ENCODE data around the gene POLR2M.

POLR2M gene

DNA sequence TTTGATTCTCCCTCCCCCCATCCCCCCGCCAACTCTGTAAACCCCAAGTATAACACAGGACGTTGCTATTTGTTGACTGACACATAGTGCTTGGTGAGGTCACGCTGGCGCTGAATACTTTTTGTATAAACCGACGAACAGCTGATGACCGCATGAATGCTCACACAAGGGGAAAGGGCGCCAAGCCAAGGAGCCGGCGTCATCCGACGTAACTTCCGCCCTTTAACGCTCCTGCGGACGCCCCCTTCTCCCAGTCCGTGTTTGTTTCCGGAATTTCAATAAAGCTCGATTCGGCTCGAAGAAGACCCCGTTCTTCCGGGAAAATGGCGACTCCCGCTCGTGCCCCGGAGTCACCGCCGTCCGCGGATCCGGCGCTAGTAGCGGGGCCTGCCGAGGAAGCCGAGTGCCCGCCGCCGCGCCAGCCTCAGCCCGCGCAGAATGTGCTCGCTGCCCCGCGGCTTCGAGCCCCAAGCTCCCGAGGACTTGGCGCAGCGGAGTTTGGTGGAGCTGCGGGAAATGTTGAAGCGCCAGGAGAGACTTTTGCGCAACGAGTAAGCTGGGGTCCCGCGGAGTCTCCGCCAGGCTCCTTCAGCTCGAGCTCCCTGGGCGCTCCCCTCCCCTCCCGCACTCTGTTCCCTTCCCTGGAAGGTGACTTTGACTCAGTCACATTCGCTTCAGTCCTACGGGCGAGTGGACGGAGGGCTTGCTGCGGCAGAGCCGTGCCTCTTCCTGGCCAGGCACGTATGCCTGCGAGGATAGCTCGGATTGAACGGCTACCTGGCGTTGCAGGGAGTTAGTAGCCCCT, at the start of gene POLR2M:
Gene POLR2M (plus strand): TSS at position 310 of the 805 bp plus-strand sequence. CDS start 129 bp downstream, at position 439.
- DNase-seq = peak; percentile 94

DNA sequence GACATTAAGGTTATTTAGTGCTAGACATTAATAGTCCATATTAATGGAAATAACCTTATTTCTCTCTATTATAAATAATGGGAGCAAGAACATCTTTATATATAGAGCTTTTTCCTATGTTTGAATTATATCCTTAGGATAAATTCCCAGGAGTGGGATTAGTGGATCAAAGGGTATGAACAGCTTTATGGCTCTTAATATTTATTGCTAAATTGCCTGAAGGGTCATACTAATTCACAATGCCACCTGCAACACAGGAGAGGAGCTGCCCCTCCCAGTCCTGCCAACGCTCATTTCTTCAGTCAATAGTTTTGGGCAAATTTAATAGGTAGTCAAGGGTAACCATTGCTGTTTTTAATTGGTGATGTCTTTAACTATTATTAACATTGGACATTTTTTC, 48.9 kb upstream of the POLR2M start:
- DNase-seq = no peak

DNA sequence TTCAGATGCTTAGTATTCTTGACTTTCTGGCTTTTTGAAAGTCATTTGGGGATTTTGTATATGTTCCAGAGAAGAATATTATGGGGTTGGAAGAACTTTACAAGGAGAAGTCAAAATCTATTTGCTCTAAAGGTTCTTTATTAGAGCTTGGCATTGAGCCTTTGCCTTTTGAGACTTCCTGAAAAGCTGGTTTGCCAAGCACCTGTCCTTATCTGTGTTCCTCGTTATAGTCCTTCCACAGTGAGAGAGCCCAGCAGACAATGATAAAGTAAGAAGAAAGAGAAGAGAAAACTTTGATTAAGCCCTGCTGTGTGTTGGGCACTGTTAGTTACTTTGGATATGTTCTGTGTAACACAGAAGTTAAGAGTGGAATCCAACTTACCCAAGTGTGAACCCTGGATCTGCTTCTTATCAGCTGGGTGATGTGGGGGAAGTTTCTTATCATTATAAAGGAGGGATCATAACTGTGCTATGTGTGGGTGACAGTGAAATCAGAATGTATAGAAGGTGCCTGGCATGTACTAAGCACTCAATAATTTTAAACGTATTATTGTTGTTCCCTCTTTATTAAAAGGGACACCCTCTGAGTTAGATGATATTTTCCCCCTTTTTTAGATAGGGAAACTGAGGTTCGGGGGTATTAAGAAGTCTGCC, 44.3 kb upstream of the POLR2M start:
- no peak for DNase-seq

DNA sequence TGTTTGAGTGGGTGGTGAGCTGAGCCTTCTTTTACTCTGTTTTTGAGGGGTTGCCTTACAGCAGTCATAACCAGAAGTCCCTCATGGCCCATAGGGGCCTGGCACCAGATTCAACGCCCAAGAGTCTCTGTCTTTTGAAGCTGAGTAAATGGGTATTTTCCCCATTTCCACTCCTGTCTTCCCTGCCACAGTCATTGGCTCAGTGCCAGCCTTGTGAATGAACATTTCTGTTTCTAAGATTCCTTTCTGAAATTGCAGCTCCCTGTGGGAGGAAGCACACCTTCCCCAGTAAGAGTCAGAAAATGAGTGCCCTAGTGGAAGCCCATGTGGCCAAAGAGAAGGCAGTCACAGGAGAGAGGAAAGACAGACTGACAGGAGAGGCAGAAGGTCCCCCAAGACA, 43.7 kb upstream of the POLR2M start:
- DNase-seq = no peak

DNA sequence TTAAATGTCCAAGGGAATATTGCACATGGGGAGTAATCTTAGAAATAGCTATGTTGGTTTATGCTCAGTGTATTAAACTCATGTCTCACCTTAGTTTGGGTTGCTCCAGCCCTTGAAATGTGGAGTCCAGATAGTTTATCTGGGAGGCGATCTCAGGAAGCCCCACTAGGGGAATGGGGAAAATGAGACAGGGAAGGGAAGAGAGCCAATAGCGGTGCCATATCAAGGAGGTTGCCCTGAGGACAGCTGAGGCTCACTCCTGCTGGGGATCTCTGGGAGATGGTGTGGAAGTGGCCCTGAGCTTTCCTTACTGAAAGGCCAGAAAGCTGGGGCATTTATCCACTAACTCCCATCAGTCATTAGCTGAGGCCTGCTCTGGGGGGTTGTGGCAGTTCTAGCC, 43.3 kb upstream of the POLR2M start:
- no peak for DNase-seq

DNA sequence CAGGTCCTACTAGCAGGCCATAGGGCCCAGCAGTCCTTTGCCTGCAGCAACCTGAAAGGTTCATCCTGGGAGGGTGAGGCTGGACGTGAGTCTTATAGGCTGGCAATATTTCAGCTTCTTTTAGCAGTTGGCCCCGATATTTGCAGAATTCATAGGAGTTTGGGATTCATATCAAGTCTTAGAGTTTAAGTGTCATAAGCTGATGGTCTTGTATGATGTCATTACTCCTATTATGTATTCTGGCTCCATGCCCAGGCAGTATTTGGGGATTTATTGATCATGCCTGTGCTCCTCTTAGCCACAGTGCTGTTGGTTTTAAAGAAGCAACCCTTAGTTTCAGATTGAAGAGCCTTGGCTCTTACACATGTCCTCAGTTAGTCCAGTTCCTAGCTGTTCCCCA, 41.3 kb upstream of the POLR2M start:
- DNase-seq = no peak

DNA sequence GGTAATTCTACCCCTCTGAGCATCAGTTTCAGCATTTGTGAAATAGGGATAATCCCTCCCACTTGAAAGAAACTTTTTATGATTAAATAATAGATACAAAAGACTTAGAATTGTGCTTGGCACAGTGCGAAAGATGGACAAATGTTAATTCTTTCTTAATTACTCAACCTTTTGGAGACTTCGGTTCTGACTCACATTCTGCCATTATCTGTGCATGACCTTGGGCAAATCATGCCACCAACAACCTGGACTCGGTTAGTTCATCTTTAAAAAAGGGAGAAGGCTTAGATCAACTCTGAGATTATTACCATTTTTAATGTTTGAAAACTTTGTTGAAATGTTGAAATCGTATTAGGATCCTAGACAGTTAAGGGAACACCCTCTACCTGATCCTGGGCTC, 40.6 kb upstream of the POLR2M start:
- DNase-seq = no peak

DNA sequence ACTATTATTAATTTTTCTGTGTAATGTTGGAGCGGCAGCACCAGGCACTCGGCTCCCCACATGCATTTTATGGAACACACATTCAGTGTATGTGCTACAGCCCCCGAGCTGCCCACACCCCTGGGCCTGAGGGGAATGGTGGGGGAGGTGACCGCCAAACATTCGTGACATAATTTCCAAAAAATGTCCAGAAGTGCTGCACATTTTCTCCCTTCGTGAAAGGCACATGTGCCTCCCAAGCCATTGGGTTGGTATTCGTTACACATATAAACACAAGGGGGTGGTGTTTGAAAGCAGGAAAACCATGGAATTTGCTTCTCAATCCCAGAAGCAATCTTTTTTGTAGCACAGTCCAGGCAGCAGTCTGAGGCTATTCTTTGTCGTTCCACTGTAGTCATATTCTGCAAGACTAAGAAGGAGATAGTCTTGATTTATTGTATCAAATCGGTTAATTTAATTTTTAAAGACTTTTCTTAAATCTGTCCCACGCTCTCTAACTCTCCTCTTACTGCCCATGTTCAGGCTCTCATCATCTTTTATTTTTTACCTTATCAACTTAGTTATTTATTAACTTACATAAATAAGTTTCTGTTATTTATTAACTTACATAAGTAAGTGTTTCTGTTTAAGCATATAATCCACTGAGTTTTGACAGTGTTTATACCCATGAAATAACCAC, 39.2 kb upstream of the POLR2M start:
- no peak for DNase-seq

DNA sequence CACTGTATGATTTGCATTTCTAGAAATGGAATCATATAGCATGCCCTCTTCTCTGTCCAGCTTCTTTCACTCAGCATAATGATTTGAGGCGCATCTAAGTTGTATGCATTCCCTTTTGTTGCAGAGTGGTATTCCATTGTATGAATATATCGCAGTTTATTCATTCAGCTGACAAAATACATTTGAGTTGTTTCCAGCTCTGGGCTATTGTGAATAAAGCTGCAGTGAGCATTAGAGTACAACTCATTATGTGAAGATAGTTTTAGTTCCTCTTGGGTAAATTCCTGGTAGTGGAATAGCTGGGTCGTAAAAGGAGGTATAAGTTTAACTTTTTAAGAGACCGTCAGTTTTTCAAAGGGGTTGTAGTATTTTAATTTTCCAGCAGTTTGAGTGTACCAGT, 38.5 kb upstream of the POLR2M start:
- DNase-seq = no peak

DNA sequence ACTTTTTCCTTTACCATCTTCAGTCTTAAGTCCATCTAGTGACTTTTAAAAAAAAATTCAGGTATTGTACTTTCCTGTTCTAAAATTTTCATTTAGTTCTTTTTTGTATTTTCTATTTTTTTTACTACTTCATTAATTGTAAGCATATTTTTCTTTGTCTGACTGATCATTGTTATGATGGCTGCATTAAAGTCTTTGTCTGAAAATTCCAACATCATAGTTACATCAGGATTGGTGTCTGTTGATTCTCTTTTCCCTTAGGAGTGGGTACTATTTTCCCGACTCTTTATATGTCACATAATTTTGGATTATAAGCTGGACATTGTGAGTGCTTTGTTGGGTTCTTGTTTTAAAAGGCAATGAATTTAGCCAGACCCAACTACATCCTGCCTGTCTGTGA, 34.9 kb upstream of the POLR2M start:
- DNase-seq = no peak

DNA sequence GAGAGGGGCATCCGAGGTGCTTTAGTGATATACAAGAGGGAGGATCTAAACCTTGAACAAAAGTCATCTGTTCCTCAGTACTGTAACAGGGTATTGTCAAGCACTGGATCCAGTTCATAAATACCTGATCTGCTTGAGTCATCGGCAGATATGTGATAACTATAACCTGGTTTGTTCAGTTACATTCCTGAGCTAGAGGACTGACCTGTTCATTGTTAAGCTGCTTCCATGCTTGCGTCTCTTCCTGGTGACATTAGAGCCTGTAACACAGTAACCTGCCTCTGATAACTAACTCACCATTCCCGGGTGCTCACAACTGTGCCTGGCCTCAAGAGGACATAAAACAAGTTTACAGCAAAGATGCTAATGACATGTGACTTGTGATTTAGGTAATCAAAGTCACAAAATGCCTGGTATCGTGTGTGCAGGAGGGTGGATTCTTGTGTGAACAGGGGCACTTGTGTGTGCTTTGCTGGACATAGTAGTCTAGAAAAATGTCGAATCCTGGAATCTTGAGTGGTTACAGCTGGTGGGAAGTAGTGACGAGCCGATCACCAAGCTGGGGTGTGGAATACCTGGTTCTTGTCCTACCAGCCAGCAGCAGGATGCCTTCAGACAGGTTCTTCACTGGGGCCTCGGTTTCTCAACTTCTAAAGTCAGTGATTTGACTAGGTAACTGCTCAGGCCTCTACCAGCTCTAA, 30.9 kb upstream of the POLR2M start:
- DNase-seq = no peak

DNA sequence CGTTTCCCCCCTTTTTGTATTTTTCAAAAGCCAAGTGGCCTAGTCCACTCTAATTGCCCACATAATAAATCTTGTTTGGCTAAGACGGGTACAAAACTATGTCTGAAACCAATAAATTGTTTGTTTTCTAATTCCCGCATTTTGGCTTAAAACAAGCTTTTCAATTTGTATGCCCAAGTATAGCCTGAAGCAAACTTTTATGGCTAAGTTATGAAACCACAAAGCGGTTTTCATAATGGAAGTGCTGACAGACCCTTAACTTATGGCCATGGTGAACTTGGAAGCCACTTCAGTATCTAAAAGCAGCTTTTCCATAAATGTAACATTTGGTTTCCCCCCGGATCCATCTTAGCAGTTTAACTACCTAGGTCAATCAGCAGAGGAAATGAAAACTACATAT, 29.9 kb upstream of the POLR2M start:
- no peak for DNase-seq

DNA sequence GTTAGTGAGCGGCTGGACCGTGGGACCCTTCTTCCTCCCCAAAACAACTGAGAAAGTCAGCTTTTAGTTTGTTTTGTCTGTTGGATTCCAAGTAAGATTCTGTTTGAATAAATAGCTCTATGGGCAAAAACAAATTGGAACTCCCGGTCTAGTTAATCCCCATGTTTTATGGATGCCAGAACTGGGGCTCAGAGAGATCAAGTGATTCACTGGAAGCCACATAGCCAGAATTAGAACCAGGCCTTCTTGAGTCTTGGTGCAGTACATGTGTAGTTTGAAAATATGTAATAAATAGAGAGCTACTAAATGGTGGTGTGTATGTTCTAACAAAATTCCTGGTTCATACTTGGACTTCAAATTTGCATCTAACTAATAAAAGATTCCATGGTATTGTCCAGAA, 29.3 kb upstream of the POLR2M start:
- no peak for DNase-seq

DNA sequence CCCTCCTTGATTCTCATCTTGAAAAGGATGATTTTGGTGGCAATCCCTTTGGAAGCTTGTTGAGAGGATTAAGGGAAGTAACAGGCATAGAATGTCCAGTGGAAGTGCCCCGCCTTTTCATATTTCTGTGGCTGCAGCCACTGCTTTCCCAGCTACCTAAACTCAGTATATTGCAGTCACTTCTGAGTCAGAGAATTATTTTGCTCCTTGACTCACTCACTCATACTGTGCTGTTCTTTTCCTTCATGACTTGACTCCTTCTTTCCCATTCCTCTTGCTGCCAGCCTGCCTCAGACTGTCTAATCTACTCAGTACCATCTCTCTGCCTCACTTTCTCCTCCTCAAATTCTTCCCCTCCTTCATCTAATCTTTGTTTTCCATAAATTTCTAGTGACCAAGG, 26.5 kb upstream of the POLR2M start:
- no peak for DNase-seq

DNA sequence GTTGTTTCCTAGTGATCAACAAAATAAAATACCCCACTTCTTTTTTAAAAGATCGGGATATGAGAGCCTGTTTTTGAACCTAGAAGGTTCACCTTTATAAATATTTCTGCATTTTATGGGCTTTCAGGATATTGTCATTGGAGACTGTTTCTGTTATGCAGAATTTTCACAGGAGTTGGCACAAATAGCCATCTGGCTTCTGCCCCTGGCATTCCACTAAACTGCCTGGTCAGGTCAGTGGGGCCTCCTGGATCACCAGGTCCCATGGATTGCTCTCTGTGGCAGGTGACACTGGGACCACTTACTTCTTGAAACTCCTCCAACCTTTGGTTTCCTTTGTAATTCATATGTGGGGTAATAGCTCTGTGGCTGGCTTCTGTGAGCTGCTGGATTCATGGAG, 25.5 kb upstream of the POLR2M start:
- no peak for DNase-seq

DNA sequence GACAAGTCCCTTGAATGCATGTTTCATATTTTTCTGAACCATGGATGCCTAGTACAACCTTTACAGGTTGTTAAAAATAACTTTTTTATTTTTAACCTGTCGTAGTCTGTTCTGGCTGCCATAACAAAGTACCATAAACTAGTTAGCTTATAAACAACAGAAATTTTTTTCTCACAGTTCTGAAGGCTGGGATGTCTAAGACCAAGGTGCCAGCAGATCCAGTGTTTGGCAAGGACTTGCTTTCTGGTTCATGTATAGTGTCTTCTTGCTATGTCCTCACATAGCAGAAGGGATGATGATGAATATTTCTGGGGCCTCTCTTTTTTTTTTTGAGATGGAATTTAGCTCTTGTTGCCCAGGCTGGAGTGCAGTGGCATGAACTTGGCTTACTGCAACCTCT, 23.0 kb upstream of the POLR2M start:
- no peak for DNase-seq

DNA sequence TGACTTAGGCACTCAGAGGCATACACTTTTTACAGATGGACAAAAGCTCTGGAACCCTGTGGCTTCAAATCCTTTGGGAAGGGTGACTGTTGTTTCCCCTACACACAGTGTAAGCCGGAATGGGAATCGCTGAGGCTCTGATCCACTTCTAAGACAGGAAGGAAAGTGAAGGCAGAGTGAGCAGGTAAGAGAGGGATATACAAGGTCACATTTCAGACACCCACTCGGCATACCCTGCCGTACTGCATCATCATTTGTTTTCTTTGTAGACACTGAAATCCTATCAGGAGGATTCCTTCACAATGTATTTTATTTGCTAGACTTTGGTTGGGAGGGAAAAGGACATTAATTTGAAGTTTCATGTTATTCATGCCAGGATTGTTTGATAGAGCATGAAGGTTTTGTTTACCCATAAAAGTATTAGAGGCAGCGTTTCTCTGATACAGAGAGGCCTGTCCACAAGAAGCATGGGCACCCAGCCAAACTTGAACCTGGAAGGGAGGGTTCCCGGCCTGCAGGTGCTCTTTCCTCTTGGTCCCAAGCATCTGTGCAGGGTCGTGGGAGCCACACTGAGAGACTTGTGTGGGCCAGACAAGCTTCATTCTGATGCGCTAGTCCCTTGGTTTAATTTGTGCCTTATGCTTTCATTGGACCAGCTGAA, 21.9 kb upstream of the POLR2M start:
- DNase-seq = no peak

DNA sequence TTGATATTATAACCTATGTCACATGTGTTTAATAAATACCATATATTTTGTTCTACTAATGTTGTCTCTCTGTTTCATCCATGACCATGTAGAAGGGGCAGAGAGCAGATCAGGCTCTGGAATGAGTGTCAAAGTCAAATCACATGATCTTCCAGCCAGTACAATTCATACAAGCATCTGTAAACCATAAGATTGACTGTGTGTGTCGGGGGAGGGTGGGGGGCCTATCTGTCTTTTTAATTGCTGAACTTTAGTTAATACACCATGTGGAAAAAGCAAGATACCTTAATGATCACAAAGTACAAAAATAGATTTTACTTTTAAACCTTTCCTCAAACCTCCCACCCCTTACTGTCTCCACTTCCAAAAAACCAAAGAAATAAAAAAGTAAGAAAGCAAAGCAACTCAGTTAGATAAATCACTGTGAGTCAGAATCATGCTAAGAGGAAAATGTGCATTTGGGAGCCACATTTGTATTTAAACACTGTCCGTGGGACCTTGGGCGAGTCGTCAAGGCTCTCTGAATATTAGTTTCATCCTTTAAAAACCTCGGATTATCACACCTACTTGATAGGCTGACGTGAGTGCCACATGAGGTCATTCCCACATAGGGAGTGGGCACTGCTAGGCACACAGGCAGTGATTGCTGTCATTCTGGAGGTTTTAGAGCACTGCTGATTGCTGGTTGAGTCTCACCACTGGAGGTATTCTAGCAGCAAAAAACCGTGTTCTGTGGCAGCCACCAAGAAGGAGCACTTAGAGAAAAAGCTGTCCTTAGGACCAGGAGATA, 21.0 kb upstream of the POLR2M start:
- no peak for DNase-seq

DNA sequence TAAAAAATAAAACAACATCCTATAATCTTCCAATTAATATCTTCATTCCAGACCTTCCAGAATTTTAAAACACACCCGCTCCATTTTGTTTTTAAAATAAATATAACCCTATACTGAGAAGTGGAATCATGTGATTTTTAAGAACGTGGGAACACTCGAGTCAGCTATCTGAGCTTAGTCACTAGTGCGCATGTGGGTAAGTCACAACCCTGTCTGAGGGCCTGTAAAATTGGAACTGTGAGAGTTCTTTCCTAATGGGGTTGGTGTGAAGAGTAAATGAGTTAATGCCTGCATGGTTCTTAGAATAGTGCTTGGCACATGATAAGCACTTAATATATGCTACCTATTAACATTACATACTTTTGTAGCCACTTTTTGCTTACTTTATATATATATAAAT, 19.9 kb upstream of the POLR2M start:
- DNase-seq = no peak

DNA sequence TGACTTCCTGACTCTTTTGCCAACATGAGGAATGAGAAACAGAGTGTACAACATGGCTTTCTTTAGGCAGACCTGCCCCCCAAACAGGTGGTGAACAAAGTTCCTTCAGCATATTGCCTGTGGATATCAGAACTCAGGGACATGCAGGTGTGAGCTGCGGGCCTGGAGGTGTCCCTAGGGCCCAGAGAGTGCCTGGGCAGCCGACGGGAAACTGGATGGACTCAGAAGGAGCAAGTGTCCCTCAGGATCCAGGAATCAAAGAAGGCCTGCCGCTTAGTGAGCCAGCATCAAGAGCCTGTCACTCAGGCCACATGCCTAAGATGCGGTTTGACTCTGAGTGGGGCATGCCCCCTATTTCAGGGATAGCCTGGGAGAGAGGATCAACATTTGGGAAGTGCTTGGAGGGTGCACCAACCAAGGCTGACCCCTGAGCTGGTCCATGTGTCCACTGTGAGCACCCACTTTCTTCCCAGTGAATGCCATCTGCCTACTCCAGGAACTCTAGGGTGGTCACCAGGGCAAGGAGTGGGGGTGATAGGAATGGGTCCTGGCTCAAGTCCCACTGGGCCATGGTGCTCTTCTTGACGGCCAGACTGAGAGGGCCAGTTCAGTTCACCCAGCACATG, 16.1 kb upstream of the POLR2M start:
- no peak for DNase-seq

DNA sequence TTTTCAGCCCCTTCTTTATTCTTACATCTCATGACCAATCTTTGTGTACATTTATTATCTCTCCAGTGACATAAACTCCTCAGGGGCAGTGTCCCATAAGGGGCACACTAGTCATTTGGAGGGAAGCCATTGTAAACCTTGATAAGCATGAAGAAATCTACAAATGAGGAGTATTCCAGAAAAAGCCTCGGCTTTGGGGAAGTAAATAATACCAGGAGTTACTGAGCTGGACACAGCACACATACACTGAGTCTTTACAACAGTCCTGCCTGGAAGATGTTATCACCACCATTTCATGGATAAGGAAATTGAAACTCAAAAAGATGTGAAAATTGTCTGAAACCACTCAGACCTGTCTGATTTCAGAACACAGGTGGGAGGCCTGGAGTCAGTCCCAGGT, 15.4 kb upstream of the POLR2M start:
- no peak for DNase-seq

DNA sequence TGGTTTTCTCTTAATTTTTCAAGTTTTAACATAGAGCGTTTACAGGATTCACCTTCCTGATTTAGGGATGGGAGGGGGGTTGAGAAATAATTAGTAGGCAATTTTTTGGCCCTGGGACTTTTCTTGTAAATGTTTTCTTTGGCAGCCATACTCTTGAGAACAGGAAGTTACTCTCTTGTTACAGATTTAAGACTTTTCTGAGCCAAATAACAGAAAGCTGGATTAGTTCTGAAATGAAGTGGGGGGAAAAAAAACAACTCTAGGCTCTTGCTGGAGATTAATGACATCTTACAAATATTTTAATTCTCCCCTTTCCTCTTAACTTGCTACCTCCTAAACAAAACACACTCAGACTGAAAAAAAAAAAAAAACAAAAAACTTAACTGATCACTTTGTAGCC, 13.8 kb upstream of the POLR2M start:
- DNase-seq = no peak

Data from CD4-positive, alpha-beta T cell treated with Interleukin-21 for 1 hour (primary cell).